Activated naive CD8-positive, alpha-beta T cell (primary cell): ENCODE results near the gene CENPT.
"Not testable (repeated sequence)": the region's sequence is repeated elsewhere in the genome, so short reads cannot be mapped to it uniquely, and the experiment has no call there.

ENCODE experiments used
- H3K27ac Mint-ChIP-seq: one replicate; pipeline ENCODE4 v1.8.0; 2021; ENCODE audit warnings: mixed read lengths
- H3K27me3 Mint-ChIP-seq: one replicate; pipeline ENCODE4 v1.8.0; 2021; ENCODE audit warnings: mixed read lengths
- H3K36me3 Mint-ChIP-seq: one replicate; pipeline ENCODE4 v1.8.0; 2021; ENCODE audit warnings: mixed read lengths
- H3K4me1 Mint-ChIP-seq: one replicate; pipeline ENCODE4 v1.8.0; 2021; ENCODE audit warnings: low read depth, mixed read lengths
- H3K4me3 Mint-ChIP-seq: one replicate; pipeline ENCODE4 v1.8.0; 2021; ENCODE audit warnings: mild to moderate bottlenecking, mixed read lengths
- H3K9me3 Mint-ChIP-seq: one replicate; pipeline ENCODE4 v1.8.0; 2021; ENCODE audit warnings: low read depth, mixed read lengths

The CENPT gene

GRCh38 chr16:67845291-67846062 lies 2.0 kb downstream of the CENPT start:
- Mint-ChIP-seq H3K27me3 (no peaks in the 10 kb centered on the region), H3K4me1 (peaks cover 51% of the 10 kb centered on the region), H3K27ac (peak overlapping the region; percentile 89), H3K4me3 (peak overlapping the region; percentile 93), H3K9me3 (no peaks in the 10 kb centered on the region), H3K36me3 (no peaks in the 10 kb centered on the region)

GRCh38 chr16:67844497-67844896 lies 3.0 kb downstream of the CENPT start:
- H3K9me3 Mint-ChIP-seq = no peaks in the 10 kb centered on the region
- H3K4me3 Mint-ChIP-seq = peak overlapping the region; percentile 93
- peaks cover 50% of the 10 kb centered on the region for H3K4me1 Mint-ChIP-seq
- no peaks in the 10 kb centered on the region for H3K36me3 Mint-ChIP-seq
- H3K27me3 Mint-ChIP-seq = no peaks in the 10 kb centered on the region
- H3K27ac Mint-ChIP-seq = peak overlapping the region; percentile 92

GRCh38 chr16:67843343-67843765 lies 4.1 kb downstream of the CENPT start:
- H3K36me3 Mint-ChIP-seq = no peaks in the 10 kb centered on the region
- H3K27me3 Mint-ChIP-seq = no peaks in the 10 kb centered on the region
- H3K9me3 Mint-ChIP-seq = no peaks in the 10 kb centered on the region
- H3K4me1 Mint-ChIP-seq = peaks cover 46% of the 10 kb centered on the region
- H3K27ac Mint-ChIP-seq = peak overlapping the region; percentile 92
- peak overlapping the region; percentile 91 for H3K4me3 Mint-ChIP-seq

GRCh38 chr16:67842509-67843342 lies 4.8 kb downstream of the CENPT start:
- Mint-ChIP-seq H3K27ac (peak overlapping the region; percentile 92), H3K4me1 (peaks cover 41% of the 10 kb centered on the region), H3K9me3 (no peaks in the 10 kb centered on the region), H3K27me3 (no peaks in the 10 kb centered on the region), H3K36me3 (no peaks in the 10 kb centered on the region), H3K4me3 (peak overlapping the region; percentile 91)

GRCh38 chr16:67841816-67842508 lies 5.5 kb downstream of the CENPT start, which contains the start of gene THAP11:
Gene THAP11, plus strand, starts transcription at chr16:67842320. Its CDS starts 235 bp downstream, at chr16:67842555.
- H3K4me1 Mint-ChIP-seq = peaks cover 39% of the 10 kb centered on the region
- no peaks in the 10 kb centered on the region for H3K36me3 Mint-ChIP-seq
- no peaks in the 10 kb centered on the region for H3K9me3 Mint-ChIP-seq
- H3K4me3 Mint-ChIP-seq = peak within 1 kb of the TSS; percentile 93
- H3K27ac Mint-ChIP-seq = peak within 1 kb of the TSS; percentile 95
- H3K27me3 Mint-ChIP-seq = no peaks in the 10 kb centered on the region

- Mint-ChIP-seq H3K4me1 (peaks cover 39% of the 10 kb centered on the region), H3K4me3 (peak overlapping the region; percentile 93), H3K36me3 (no peaks in the 10 kb centered on the region), H3K27ac (peak overlapping the region; percentile 95), H3K9me3 (no peaks in the 10 kb centered on the region), H3K27me3 (no peaks in the 10 kb centered on the region)
These were observed 6.2 kb downstream of the CENPT start for GRCh38 chr16:67841198-67841815.

- Mint-ChIP-seq H3K27me3 (no peaks in the 10 kb centered on the region), H3K9me3 (no peaks in the 10 kb centered on the region), H3K4me3 (no peak overlapping the region), H3K27ac (no peak overlapping the region), H3K36me3 (no peaks in the 10 kb centered on the region), H3K4me1 (peaks cover 16% of the 10 kb centered on the region)
These were observed 9.7 kb downstream of the CENPT start for GRCh38 chr16:67837811-67838210.

- not testable (repeated sequence) for H3K27me3 Mint-ChIP-seq, H3K27ac Mint-ChIP-seq, H3K36me3 Mint-ChIP-seq, H3K4me3 Mint-ChIP-seq, H3K9me3 Mint-ChIP-seq
- peaks cover 21% of the 10 kb centered on the region for H3K4me1 Mint-ChIP-seq
These were observed 10.3 kb downstream of the CENPT start for GRCh38 chr16:67837190-67837589.

GRCh38 chr16:67834242-67834614 lies 13.3 kb downstream of the CENPT start:
- peaks cover 15% of the 10 kb centered on the region for H3K4me1 Mint-ChIP-seq
- peaks cover 3% of the 10 kb centered on the region for H3K36me3 Mint-ChIP-seq
- H3K27ac Mint-ChIP-seq = peak overlapping the region; percentile 81
- H3K9me3 Mint-ChIP-seq = no peaks in the 10 kb centered on the region
- no peaks in the 10 kb centered on the region for H3K27me3 Mint-ChIP-seq
- H3K4me3 Mint-ChIP-seq = peak overlapping the region; percentile 88

- H3K27ac Mint-ChIP-seq = peak overlapping the region; percentile 81
- peaks cover 15% of the 10 kb centered on the region for H3K4me1 Mint-ChIP-seq
- no peaks in the 10 kb centered on the region for H3K27me3 Mint-ChIP-seq
- peaks cover 3% of the 10 kb centered on the region for H3K36me3 Mint-ChIP-seq
- H3K4me3 Mint-ChIP-seq = peak overlapping the region; percentile 88
- H3K9me3 Mint-ChIP-seq = no peaks in the 10 kb centered on the region
These were observed 13.9 kb downstream of the CENPT start for GRCh38 chr16:67833415-67834241.

GRCh38 chr16:67833030-67833414 lies 14.5 kb downstream of the CENPT start:
- Mint-ChIP-seq H3K27ac (no peak overlapping the region), H3K36me3 (peaks cover 3% of the 10 kb centered on the region), H3K4me3 (peak overlapping the region; percentile 88), H3K4me1 (peaks cover 15% of the 10 kb centered on the region), H3K9me3 (no peaks in the 10 kb centered on the region), H3K27me3 (no peaks in the 10 kb centered on the region)

- H3K9me3 Mint-ChIP-seq = no peaks in the 10 kb centered on the region
- no peak overlapping the region for H3K27ac Mint-ChIP-seq
These were observed 18.8 kb downstream of the CENPT start for GRCh38 chr16:67828651-67829050.

GRCh38 chr16:67825906-67826305 lies 21.6 kb downstream of the CENPT start:
- no peaks in the 10 kb centered on the region for H3K27me3 Mint-ChIP-seq
- peaks cover 3% of the 10 kb centered on the region for H3K36me3 Mint-ChIP-seq
- H3K4me3 Mint-ChIP-seq = no peak overlapping the region
- H3K27ac Mint-ChIP-seq = no peak overlapping the region
- no peaks in the 10 kb centered on the region for H3K4me1 Mint-ChIP-seq
- H3K9me3 Mint-ChIP-seq = no peaks in the 10 kb centered on the region

More at GRCh38 chr16:67828651-67829050, 18.8 kb downstream of the CENPT start:
- Mint-ChIP-seq H3K27me3 (no peaks in the 10 kb centered on the region), H3K36me3 (peaks cover 3% of the 10 kb centered on the region), H3K4me1 (peaks cover 9% of the 10 kb centered on the region), H3K4me3 (no peak overlapping the region)

GRCh38 chr16:67825119-67825518 lies 22.4 kb downstream of the CENPT start:
- no peaks in the 10 kb centered on the region for H3K27me3 Mint-ChIP-seq
- no peaks in the 10 kb centered on the region for H3K4me1 Mint-ChIP-seq
- no peak overlapping the region for H3K4me3 Mint-ChIP-seq
- no peak overlapping the region for H3K27ac Mint-ChIP-seq
- H3K36me3 Mint-ChIP-seq = peaks cover 3% of the 10 kb centered on the region
- H3K9me3 Mint-ChIP-seq = no peaks in the 10 kb centered on the region
